GM21381 (cell line): Measurements from ENCODE around the gene CCL4.

ENCODE experiments used
- ATAC-seq: cut with Tn5 transposase; IDR thresholded peaks from one replicate; pipeline ENCODE4 v1.9.1; 2021; ENCODE audit warnings: mild to moderate bottlenecking, moderate library complexity; ENCODE audit not compliant: unreplicated experiment

Gene CCL4

GRCh38 chr17:36142806-36143205 is 39.2 kb downstream of the CCL4 start:
- no peak for ATAC-seq

- ATAC-seq: no peak
Observed at GRCh38 chr17:36144014-36144413, 40.4 kb downstream of the CCL4 start.

GRCh38 chr17:36144981-36145729 is 41.5 kb downstream of the CCL4 start:
- no peak for ATAC-seq

GRCh38 chr17:36147601-36148000 is 44.0 kb downstream of the CCL4 start:
- no peak for ATAC-seq

- ATAC-seq: no peak
Observed at GRCh38 chr17:36148559-36149295, 45.1 kb downstream of the CCL4 start.

- ATAC-seq: no peak
Observed at GRCh38 chr17:36149296-36149820, 45.7 kb downstream of the CCL4 start.

- no peak for ATAC-seq
Observed at GRCh38 chr17:36151891-36152638, 48.4 kb downstream of the CCL4 start.

- ATAC-seq: no peak
Observed at GRCh38 chr17:36152639-36153120, 49.1 kb downstream of the CCL4 start.

- no peak for ATAC-seq
Observed at GRCh38 chr17:36153895-36154610, 50.4 kb downstream of the CCL4 start.
